Activated T-cell treated with anti-CD3 and anti-CD28 coated beads for 48 hours (primary cell): Measurements from ENCODE around the gene CAD.
"Not testable (repeated sequence)": the region's sequence is repeated elsewhere in the genome, so short reads cannot be mapped to it uniquely, and the experiment has no call there.

Experiments
- DNase-seq: peaks from one replicate; pipeline ENCODE4 v3.0.0-alpha.2; 2020; ENCODE audit warnings: low read depth

The CAD gene

DNA sequence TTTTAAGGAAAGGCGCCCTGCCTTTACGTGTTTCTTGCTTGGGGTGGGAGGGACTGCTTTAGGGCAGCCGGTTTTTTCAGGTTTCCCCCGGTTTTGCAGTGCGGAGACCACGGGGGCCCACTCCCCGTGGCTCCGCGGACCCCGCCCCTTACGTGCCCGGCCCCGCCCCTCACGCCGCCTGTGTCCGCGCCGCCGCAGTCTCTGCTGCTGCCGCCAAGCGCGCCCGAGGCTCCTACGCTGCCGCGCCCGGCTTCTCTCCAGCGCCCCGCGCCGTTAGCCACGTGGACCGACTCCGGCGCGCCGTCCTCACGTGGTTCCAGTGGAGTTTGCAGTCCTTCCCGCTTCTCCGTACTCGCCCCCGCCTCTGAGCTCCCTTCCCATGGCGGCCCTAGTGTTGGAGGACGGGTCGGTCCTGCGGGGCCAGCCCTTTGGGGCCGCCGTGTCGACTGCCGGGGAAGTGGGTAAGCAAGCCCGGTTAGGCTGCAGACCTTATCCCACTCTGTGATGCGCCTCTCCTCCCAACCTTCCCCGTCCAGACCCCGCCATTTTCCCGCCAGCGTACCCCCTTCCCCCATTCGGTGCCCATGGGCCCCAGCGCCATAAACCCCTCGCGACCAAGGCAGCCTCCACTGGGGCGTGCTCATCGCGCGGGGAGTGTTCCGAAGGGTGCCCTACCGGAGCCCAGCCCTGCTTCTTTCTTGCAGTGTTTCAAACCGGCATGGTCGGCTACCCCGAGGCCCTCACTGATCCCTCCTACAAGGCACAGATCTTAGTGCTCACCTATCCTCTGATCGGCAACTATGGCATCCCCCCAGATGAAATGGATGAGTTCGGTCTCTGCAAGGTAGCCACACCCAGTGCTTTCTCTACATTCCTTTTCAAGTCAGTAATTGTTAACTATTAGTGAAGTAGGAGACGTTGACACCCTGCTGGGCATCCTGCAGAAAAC lies at the start of gene CAD:
TSS of gene CAD (plus strand) at position 197 of the 949 bp plus-strand sequence. CDS start at position 380, 183 bp downstream.
- DNase-seq = peak; percentile 92

DNA sequence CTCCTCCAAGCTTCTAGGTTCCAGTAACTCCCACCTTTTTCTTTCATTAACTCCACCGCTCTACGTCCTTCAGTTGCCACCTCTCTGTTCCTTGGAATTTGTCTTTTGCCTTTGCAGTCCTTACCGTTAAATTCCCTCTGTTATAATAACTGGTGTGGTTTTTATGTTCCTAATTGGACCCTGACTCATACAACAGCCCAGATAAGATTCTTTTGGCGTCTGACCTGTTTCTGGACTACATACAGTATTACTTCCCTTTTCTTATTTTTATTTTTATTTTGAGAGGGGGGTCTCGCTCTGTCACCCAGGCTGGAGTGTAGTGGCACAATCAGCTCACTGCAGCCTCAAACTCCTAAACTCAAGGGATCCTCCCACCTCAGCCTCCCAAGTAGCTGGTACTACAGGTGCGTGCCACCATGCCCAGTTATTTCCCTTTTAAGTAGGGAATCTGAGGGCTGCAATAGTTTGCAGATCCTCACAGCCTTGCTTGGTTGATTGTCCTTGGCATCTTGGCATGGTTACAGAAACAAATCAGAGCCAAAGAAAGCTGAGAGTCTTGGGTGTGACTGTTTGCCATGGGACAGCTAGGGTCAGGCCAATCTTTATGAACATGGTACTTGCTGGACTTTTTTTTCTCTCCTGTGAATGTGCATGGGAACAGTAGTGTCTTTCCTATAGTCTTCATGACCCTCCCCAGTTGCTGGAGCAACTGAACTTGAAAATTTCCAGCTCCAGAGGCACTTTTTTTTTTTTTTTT lies 46.4 kb upstream of the CAD start:
- DNase-seq = no peak

DNA sequence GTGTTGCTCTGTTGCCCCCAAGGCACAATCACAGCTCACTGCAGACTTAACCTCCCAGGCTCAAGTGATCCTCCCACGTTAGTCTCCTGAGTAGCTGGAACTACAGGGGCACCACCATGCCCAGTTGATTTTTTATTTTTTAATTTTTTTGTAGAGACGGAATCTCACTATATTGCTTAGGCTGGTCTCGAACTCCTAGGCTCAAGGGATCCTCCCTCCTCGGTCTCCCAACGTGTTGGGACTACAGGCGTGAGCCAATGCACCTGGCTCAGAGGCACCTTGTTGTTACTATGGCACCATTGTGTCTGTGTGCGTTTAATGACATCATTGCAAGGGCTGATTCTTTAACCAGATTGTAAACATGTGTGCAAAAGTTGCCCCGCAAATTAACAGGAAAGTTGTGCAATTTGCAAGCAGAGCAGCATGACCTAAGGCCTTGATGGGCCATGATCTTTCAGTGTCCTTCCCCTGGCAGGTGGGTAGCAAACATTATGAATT lies 45.8 kb upstream of the CAD start:
- DNase-seq = no peak

DNA sequence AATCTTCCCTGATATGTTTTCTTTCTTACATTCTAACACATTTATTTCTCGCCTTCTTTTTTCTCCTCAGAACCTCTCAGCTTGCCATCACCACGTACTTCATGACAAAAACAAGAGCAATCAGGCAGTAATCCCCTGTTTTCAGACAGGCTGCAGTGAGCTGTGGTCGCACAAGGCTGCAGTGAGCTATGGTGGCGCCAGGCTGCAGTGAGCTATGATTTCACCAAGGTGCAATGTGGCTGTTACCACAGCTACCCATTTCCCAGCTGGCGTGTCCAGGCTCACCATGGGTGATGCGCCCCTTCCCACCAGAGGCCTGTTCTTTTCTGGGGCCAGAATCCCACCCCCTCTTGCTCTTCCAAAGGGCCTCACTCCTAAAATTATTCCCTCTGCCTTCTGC lies 42.5 kb upstream of the CAD start:
- DNase-seq = no peak

DNA sequence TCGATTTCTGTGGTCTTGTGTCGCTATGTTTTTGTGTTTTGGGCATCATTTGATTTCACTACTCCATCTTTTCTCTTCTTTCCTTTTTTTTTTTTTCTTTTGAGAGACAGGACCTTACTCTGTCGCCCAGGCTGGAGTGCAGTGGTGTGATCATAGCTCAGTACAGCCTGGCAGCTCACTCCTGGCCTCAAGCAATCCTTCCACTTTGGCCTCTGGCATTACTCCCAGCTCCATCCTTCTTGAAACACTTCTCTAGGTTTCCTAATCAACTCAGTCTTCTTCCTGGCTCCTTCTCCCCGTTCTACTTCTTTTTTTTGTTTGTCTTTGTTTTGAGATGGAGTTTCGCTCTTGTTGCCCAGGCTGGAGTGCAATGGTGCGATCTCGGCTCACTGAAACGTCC lies 41.8 kb upstream of the CAD start:
- DNase-seq = no peak

DNA sequence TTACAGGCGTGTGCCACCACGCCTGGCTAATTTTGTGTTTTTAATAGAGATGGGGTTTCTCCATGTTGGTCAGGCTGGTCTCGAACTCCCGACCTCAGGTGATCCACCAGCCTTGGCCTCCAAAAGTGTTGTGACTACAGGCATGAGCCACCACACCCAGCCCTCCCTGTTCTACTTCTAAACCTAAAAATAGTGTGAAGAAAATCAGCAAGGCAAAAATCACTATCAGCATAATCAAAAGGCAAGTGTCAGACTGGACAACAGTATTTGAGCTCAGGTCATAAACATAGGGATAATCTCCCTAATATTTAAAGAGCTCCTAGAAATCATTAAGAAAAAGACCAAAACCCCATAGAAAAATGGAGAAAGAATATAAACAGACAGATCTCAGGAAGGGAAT lies 41.4 kb upstream of the CAD start:
- DNase-seq = not testable (repeated sequence)

DNA sequence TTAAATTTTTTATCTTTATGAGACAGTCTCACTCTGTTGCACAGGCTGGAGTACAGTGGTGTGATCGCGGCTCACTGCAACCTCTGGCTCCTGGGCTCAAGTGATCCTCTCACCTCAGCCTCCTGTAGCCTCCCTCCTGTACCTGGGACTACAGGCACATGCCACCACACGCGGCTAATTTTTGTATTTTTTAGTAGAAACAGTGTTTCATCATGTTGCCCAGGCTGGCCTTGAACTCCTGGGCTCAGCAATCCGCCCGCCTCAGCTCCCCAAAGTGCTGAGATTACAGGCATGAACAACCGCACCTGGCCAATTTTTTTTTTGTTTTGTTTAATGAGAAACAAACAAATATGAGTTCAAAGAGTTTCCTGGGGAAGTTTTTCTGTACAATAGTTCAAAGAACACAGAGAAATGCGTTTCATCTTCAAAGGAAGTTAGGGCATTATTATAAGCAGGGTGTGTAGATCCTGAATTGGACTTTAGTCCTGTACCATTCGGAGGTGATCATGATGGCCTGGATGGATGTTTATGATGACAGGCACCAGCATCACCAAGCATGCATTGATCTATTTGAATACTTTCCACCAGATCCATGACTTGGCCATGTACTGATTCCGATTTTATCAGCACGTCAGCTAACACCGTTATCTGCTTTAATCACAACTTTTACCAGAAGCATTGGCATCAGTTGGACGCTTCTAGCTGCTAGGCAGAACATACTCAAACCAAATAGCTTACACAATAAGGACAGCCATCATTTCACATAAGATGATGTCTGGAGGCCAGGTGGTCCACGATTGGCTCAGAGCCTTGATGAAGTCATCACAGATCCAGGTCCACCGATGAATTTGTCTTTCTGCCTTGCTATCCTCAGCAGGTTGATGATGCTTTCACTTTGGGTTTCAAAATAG lies 39.5 kb upstream of the CAD start:
- DNase-seq = no peak

DNA sequence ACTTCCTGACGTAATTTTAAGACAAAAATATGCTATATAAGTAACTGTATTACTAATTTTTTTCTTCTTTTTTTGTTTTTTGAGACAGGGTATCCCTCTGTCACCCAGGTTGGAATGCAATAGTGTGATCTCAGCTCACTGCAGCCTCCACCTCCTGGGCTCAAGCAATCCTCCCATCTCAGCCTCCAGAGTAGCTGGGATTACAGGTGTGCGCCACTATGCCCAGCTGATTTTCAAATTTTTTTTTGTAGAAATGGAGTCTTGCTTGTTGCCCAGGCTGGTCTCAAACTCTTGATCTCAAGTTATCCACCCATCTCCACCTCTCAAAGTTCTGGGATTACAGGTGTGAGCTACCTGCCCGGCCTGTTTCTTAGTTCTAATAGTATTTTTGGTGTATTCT lies 38.7 kb upstream of the CAD start:
- DNase-seq = no peak

DNA sequence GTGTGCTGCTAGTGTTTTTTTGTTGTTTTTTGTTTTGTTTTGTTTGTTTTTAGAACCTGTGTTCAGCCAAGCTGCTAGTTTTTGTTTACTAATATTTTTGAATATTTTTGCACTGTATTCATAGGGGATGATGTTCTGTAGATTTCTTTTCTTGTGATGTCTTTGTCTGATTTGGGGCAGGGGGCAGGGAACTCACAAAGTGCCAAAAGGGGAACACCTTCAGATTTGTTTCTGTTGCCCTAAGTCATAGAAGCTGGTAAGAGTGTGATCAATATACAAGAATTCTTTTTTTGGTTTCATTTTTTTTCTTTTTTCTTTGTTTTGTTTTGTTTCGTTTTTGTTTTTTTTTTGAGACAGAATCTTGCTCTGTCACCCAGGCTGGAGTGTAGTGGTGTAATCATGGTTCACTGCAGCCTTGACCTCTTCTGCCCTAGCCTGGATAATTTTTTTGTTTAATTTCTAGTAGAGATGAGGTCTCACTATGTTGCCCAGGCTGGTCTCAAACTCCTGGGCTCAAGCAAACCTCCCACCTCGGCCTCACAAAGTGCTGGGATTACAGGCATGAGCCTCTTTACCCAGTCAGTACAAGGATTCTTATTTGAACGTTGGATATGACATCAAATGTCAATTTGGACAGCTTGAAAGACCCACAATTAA lies 37.7 kb upstream of the CAD start:
- no peak for DNase-seq

DNA sequence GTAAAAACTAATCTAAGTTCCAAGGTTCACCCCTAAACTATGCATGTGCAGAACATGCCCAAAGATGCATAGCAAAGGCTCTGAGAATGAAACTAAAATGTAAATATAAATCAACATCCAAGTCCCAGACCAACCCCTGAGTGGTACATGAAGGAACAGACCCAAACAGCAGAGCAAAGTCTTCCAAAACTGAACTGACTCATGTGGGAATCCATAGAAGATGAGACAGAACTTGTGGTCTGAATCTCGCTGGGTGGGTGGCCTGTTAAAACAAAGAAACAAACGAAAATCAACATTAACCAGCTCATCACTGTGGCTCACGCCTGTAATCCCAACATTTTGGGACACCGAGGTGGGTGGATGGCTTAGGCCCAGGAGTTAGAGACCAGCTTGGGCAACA lies 34.8 kb upstream of the CAD start:
- DNase-seq = no peak

DNA sequence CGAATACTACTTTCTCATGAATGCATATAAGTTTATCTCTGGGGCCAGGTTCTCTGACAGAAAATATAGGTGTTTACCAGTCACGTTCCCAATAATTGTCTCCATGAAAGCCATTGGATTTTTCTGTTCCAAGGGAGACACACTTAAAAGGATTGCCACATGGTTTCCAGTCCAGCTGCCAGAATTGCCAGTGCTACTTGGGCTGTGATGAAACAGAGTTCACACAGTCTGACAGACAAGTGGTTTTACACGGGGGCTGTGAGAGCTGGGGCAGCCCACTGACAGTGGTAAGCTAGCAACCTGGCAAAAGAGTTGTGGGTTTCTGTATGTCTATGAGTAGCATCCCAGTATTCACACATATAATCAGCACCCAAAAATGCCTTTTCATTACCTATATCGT lies 33.1 kb upstream of the CAD start:
- no peak for DNase-seq

DNA sequence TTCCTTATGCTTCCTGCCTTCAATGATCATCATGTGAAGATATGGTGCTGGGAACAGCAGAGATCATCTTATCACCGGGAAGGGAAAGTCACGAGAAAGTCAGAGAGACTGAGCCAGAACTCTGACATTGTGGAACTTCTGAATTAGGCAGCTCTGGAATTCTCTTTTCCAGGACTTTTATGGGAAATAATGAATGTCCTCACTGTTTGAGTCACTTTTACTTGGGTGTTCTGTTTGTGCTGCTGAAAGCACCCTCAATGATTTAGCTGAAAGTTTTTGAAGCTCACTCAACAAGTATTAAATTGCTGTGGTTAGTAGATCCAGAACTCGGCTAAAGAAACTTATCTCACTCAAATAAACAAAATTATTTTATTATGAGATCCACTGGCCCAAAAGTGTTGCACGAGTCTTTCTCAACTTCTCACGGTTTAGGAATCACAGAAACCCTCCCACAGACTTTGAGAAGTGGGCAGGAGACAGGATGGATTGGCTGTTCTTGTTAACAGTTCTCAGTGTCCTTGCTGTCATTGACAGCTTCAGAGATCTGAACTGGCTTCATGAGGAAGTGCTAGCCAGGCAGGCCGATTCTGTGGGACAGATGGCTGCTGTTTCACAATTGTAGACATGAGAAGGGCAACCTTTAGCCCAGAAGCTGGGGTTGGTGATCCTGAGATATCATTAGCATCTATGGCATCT lies 31.7 kb upstream of the CAD start:
- DNase-seq = no peak

DNA sequence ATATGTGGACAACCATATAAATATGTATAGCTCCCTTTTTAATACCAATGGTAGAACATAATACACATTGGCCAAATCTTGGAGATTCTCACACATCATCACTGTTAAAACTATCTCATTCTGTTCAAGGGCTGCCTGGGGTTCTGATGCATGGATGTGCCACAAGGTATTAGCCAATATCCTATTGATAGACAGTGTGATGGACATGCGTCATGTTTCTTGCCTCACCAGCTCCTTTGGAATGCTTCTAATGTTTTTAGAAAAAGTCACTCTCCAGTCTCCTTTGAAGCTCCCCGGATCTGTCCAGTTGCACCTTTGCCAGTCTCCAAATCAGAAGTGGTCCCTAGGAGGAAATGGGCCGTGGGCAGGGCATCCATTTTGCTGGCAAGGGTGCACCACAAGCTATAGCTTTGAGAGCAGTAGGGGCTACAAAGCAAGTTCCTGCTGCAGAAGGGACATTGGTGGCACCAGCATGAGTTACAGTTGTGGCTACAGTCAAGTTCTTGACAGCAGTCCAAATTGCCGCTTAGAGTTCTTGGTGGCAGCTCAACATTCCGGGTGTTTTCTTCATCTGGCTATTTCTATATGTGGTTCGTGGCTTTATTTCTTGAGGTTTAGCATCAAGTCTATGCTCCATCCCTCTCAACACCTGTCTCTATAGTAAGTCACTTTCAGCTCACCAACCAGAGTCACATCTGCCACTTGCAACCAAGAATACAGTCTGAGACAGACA lies 30.4 kb upstream of the CAD start:
- DNase-seq = no peak

DNA sequence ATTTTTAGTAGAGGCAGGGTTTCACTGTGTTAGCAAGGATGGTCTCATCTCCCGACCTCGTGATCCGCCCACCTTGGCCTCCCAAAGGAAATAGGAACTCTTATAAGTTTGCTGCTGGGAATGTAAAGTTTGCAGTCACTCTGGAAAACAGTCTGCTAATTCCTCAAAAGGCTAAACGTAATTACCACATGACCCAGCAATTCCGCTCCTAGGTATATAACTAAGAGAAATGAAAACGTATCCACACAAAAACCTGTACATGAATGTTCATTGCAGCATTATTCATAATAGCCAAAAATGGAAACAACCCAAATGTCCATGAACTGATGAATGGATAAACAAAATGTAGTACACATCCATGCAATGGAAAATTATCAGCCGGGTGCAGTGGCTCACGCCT lies 27.2 kb upstream of the CAD start:
- DNase-seq = no peak

DNA sequence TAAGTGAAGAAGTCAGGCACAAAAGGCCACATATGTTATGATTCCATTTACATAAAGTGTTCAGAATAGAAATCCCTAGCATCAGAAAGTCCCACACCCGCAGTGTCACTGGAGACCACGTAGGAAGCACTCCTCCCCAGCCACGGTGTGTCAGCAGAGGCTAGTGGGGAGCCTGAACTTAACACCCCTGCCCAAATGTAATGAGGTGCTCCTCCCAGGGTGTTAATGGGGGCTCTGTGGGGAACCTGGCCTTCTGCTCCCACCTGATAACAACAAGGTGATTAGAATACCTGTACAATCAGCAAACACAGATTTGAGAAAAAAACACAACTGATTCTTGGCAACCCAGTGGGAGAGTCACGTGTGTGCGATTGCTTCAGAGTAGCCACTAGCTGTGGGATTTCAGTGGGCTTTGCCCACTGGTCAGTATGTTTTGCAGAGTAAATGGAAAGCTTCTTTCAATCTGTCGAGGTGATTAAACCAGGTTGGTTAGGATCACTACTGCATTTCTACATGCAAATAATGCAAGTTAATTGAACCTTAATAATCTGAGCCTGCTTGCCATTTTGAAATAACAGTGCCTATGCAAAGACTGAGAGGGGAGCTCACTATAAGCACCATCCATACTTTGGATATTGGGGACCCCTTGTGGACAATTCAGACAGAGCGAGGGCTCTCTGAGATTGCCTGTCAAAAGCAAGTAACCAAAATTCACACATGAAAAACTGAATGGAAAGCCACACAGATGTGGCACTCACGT lies 25.9 kb upstream of the CAD start:
- DNase-seq = no peak

DNA sequence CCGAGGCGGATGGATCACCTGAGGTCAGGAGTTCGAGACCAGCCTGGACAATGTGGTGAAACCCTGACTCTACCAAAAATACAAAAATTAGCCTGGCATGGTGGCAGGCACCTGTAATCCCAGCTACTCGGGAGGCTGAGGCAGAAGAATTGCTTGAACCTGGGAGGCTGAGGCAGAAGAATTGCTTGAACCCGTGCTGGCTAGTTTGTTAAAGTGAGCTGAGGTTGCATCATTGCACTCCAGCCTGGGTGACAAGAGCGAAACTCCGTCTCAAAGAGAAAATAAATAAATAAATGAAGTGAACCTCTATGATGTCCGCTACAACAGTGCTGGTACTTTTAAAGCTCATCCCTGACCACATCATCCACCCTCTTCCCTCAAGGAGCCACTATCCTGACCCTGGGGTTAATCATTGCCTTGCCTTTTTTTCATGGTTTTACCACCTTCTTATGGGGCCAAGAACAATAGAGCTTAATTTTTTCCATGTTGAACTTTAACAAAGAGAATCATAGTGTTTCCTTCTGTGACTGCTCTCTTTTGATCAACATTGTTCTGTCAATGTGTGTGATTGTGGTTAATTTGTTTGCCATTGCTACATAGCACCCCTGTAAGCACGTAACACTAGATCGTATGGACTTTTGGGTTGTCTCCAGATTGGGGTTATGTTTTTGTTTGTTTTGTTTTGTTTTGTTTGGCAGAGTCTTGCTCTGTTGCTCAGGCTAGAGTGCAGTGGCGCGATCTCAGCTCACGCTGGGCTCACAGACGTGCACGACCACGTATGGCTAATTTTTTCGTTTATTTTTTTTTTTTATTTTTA lies 22.4 kb upstream of the CAD start:
- DNase-seq = no peak

DNA sequence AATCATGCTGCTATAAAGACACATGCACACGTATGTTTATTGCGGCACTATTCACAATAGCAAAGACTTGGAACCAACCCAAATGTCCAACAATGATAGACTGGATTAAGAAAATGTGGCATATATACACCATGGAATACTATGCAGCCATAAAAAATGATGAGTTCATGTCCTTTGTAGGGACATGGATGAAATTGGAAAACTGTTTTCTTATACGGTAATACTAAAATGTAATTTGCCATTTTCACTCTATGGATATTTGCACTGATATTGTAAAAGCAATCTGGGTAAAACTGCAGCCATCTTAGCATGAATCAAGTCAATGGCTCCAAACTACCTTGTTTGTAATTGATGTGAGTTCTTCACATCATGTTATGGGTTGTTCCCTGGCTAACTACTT lies 21.4 kb upstream of the CAD start:
- DNase-seq = not testable (repeated sequence)

DNA sequence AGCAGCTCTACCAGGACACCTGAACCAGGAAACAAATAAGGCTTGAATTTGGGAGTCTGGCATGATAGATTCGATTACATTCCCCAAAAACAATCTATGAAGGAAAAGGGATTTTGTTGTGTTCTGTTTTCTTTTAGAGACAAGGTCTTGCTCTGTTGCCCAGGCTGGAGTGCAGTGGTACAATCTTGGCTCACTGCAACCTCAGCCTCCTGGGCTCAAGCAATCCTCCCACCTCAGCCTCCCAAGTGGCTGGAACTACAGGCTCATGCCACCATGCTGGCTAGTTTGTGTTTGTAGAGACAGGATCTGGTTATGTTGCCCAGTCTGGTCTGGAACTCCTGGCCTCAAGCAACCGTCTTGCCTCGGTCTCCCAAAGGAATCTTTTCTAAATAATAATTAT lies 19.1 kb upstream of the CAD start:
- DNase-seq = not testable (repeated sequence)

DNA sequence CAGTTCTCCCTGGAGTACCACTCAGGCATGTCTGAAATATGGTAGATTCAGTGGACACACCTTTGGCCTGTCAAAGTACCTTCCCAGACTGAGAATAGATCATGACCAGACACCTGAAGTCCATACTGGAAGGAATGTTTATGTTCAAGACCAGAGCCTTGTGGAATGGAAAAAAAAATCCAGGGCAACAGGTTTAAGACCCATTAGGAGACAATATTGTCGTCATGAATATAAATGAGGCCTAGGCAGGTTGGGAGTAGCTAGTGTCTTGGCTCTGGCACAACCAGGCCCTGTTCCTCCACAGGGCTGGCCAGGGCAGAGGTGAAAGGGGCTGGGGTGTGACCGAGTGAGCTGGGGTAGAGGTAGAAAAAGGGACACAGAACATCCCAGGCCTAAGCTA lies 18.5 kb upstream of the CAD start:
- no peak for DNase-seq
